Measurements from ENCODE around the gene MITF. TPM values are rescaled to one million over a fixed set of nuclear protein-coding genes. Genes with fewer than 3 reads are reported as not detected.
A peak's percentile ranks its signal among the peaks of the same experiment; 100 is the strongest.

The MITF gene
- total RNA-seq, 8 experiments from 2014 or later, result 0.21 to 21.9 (median 1.1) TPM

GRCh38 chr3:69811452-69812401 lies 72.5 kb downstream of the MITF start:
- no peak overlapping the region for H3K27ac ChIP-seq
- H3K4me1 ChIP-seq (replicated peaks in 1 of 2), result no peaks in the 10 kb centered on the region
- in situ Hi-C loops (cut with MboI; ENCODE audit: low pct_unique_long_range_greater_than_20kb in 2 of 9, low sequenced_read_pairs in 9 of 9, unreplicated experiment in 9 of 9), result no loop called here
- H3K4me3 ChIP-seq, result no peak overlapping the region
- no peak for ATAC-seq (replicated peaks in 6 of 8)
- WGBS, 10 experiments, result 40 to 100% (median 83%) methylated on average over 1 to 4 of the region's 4 CpGs; no CpG with 5 or more reads in 1 of the 10 experiments

GRCh38 chr3:69815970-69816369 lies 76.7 kb downstream of the MITF start:
- Histone ChIP-seq H3K4me1 (replicated peaks in 1 of 2) (peaks cover 0 to 4% of the 10 kb centered on the region in 2 donors), H3K4me3 (no peak overlapping the region), H3K27ac (no peak overlapping the region)
- ATAC-seq (replicated peaks in 6 of 8), result peak in 3 of 8 experiments; percentile 41 to 86 (median 77)
- in situ Hi-C loops (cut with MboI; ENCODE audit: low pct_unique_long_range_greater_than_20kb in 2 of 9, low sequenced_read_pairs in 9 of 9, unreplicated experiment in 9 of 9), result no loop called here
- 14 to 75% (median 47%) methylated on average over 1 of the region's 1 CpG; no CpG with 5 or more reads in 4 of the 10 experiments for WGBS, 10 experiments

GRCh38 chr3:69817988-69818387 lies 78.7 kb downstream of the MITF start:
- H3K4me3 ChIP-seq, result no peak overlapping the region
- in situ Hi-C loops (cut with MboI; ENCODE audit: low pct_unique_long_range_greater_than_20kb in 2 of 9, low sequenced_read_pairs in 9 of 9, unreplicated experiment in 9 of 9), result no loop called here
- H3K27ac ChIP-seq, result no peak overlapping the region
- WGBS, 10 experiments, result 68 to 100% (median 87%) methylated on average over 2 of the region's 2 CpGs; no CpG with 5 or more reads in 1 of the 10 experiments
- ATAC-seq (replicated peaks in 6 of 8), result no peak
- H3K4me1 ChIP-seq (replicated peaks in 1 of 2), result peaks cover 0 to 9% of the 10 kb centered on the region in 2 donors

GRCh38 chr3:69819282-69819681 lies 80.0 kb downstream of the MITF start:
- Histone ChIP-seq H3K4me3 (no peak overlapping the region), H3K27ac (no peak overlapping the region), H3K4me1 (replicated peaks in 1 of 2) (peaks cover 0 to 9% of the 10 kb centered on the region in 2 donors)
- in situ Hi-C loops (cut with MboI; ENCODE audit: low pct_unique_long_range_greater_than_20kb in 2 of 9, low sequenced_read_pairs in 9 of 9, unreplicated experiment in 9 of 9), result no loop called here
- no peak for ATAC-seq (replicated peaks in 6 of 8)
- 40 to 95% (median 57%) methylated on average over 1 to 3 of the region's 3 CpGs; no CpG with 5 or more reads in 3 of the 10 experiments for WGBS, 10 experiments

- WGBS, 10 experiments, result 60 to 95% (median 84%) methylated on average over 2 to 4 of the region's 4 CpGs
- H3K4me1 ChIP-seq (replicated peaks in 1 of 2), result peaks cover 0 to 9% of the 10 kb centered on the region in 2 donors
- H3K27ac ChIP-seq, result no peak overlapping the region
- in situ Hi-C loops (cut with MboI; ENCODE audit: low pct_unique_long_range_greater_than_20kb in 2 of 9, low sequenced_read_pairs in 9 of 9, unreplicated experiment in 9 of 9), result no loop called here
- no peak overlapping the region for H3K4me3 ChIP-seq
- ATAC-seq (replicated peaks in 6 of 8), result peak in 4 of 8 experiments; percentile 48 to 69 (median 51)
These were observed 81.9 kb downstream of the MITF start for GRCh38 chr3:69821133-69821532.

GRCh38 chr3:69823743-69824142 lies 84.5 kb downstream of the MITF start:
- Histone ChIP-seq H3K4me1 (replicated peaks in 1 of 2) (peaks cover 0 to 9% of the 10 kb centered on the region in 2 donors), H3K4me3 (no peak overlapping the region), H3K27ac (no peak overlapping the region)
- 0 to 82% (median 57%) methylated on average over 1 of the region's 1 CpG; no CpG with 5 or more reads in 3 of the 10 experiments for WGBS, 10 experiments
- in situ Hi-C loops (cut with MboI; ENCODE audit: low pct_unique_long_range_greater_than_20kb in 2 of 9, low sequenced_read_pairs in 9 of 9, unreplicated experiment in 9 of 9), result no loop called here
- ATAC-seq (replicated peaks in 6 of 8), result no peak

GRCh38 chr3:69825446-69825845 lies 86.2 kb downstream of the MITF start:
- Histone ChIP-seq H3K4me3 (no peak overlapping the region), H3K4me1 (replicated peaks in 1 of 2) (peaks cover 0 to 9% of the 10 kb centered on the region in 2 donors), H3K27ac (no peak overlapping the region)
- no peak for ATAC-seq (replicated peaks in 6 of 8)
- in situ Hi-C loops (cut with MboI; ENCODE audit: low pct_unique_long_range_greater_than_20kb in 2 of 9, low sequenced_read_pairs in 9 of 9, unreplicated experiment in 9 of 9), result no loop called here
- 74 to 100% (median 100%) methylated on average over 1 to 2 of the region's 2 CpGs; no CpG with 5 or more reads in 1 of the 10 experiments for WGBS, 10 experiments

GRCh38 chr3:69827127-69827526 lies 87.9 kb downstream of the MITF start:
- WGBS, 10 experiments, result 46 to 100% (median 80%) methylated on average over 1 of the region's 1 CpG; no CpG with 5 or more reads in 3 of the 10 experiments
- H3K27ac ChIP-seq, result no peak overlapping the region
- H3K4me1 ChIP-seq (replicated peaks in 1 of 2), result no peaks in the 10 kb centered on the region
- no peak for ATAC-seq (replicated peaks in 6 of 8)
- H3K4me3 ChIP-seq, result no peak overlapping the region
- in situ Hi-C loops (cut with MboI; ENCODE audit: low pct_unique_long_range_greater_than_20kb in 2 of 9, low sequenced_read_pairs in 9 of 9, unreplicated experiment in 9 of 9), result no loop called here

GRCh38 chr3:69828817-69829216 lies 89.6 kb downstream of the MITF start:
- ATAC-seq (replicated peaks in 6 of 8), result no peak
- Histone ChIP-seq H3K27ac (no peak overlapping the region), H3K4me1 (replicated peaks in 1 of 2) (no peaks in the 10 kb centered on the region), H3K4me3 (no peak overlapping the region)
- in situ Hi-C loops (cut with MboI; ENCODE audit: low pct_unique_long_range_greater_than_20kb in 2 of 9, low sequenced_read_pairs in 9 of 9, unreplicated experiment in 9 of 9), result no loop called here
- WGBS, 10 experiments, result 80 to 100% (median 88%) methylated on average over 1 to 2 of the region's 2 CpGs; no CpG with 5 or more reads in 3 of the 10 experiments

- Histone ChIP-seq H3K27ac (no peak overlapping the region), H3K4me1 (replicated peaks in 1 of 2) (no peaks in the 10 kb centered on the region), H3K4me3 (no peak overlapping the region)
- in situ Hi-C loops (cut with MboI; ENCODE audit: low pct_unique_long_range_greater_than_20kb in 2 of 9, low sequenced_read_pairs in 9 of 9, unreplicated experiment in 9 of 9), result no loop called here
- WGBS, 10 experiments, result 53 to 100% (median 86%) methylated on average over 1 to 3 of the region's 3 CpGs; no CpG with 5 or more reads in 3 of the 10 experiments
- no peak for ATAC-seq (replicated peaks in 6 of 8)
These were observed 90.9 kb downstream of the MITF start for GRCh38 chr3:69830147-69830546.

GRCh38 chr3:69831737-69832136 lies 92.5 kb downstream of the MITF start:
- ATAC-seq (replicated peaks in 6 of 8), result no peak
- in situ Hi-C loops (cut with MboI; ENCODE audit: low pct_unique_long_range_greater_than_20kb in 2 of 9, low sequenced_read_pairs in 9 of 9, unreplicated experiment in 9 of 9), result no loop called here
- no peaks in the 10 kb centered on the region for H3K4me1 ChIP-seq (replicated peaks in 1 of 2)
- H3K27ac ChIP-seq, result no peak overlapping the region
- WGBS, 10 experiments, result 74 to 90% (median 83%) methylated on average over 1 to 5 of the region's 5 CpGs; no CpG with 5 or more reads in 5 of the 10 experiments
- H3K4me3 ChIP-seq, result no peak overlapping the region

- peak in 3 of 8 experiments; percentile 23 to 85 (median 40) for ATAC-seq (replicated peaks in 6 of 8)
- Histone ChIP-seq H3K4me1 (replicated peaks in 1 of 2) (peaks cover 0 to under 1% of the 10 kb centered on the region in 2 donors), H3K27ac (no peak overlapping the region), H3K4me3 (no peak overlapping the region)
- in situ Hi-C loops (cut with MboI; ENCODE audit: low pct_unique_long_range_greater_than_20kb in 2 of 9, low sequenced_read_pairs in 9 of 9, unreplicated experiment in 9 of 9), result no loop called here
These were observed 94.3 kb downstream of the MITF start for GRCh38 chr3:69833591-69833990.

GRCh38 chr3:69838217-69838616 lies 99.0 kb downstream of the MITF start:
- in situ Hi-C loops (cut with MboI; ENCODE audit: low pct_unique_long_range_greater_than_20kb in 2 of 9, low sequenced_read_pairs in 9 of 9, unreplicated experiment in 9 of 9), result no loop called here
- Histone ChIP-seq H3K4me1 (replicated peaks in 1 of 2) (peaks cover 0 to 6% of the 10 kb centered on the region in 2 donors), H3K4me3 (no peak overlapping the region), H3K27ac (no peak overlapping the region)
- WGBS, 10 experiments, result 0 to 100% (median 75%) methylated on average over 3 to 5 of the region's 5 CpGs
- peak in 3 of 8 experiments; percentile 38 to 81 (median 77) for ATAC-seq (replicated peaks in 6 of 8)
